IMR-90 (cell line): ENCODE results near the gene ASAP2. TPM values are rescaled to one million over a fixed set of nuclear protein-coding genes. Genes with fewer than 3 reads are reported as not detected.

Experiments used
- ATAC-seq: fragments of 200-7000 bp; cut with Tn5 transposase; 2 replicates; pipeline ENCODE4 v1.9.1; 2020; ENCODE audit warnings: low read depth, mild to moderate bottlenecking, moderate library complexity
- BruUV-seq: library from RNA; stranded (reverse); fragments of 400-500 nt; replicated peaks from 2 replicates; lab custom pipeline; 2021; lab: Mats Ljungman, UMichigan
- CTCF ChIA-PET: fragments of 300-600 bp; formaldehyde crosslinking; extraction: SDS; loops from one replicate; lab custom pipeline; 2021; ENCODE audit warnings: antibody characterized with exemption; lab: Yijun Ruan, JAX
- POLR2A ChIA-PET: fragments of 300-600 bp; sonication (Branson Sonifier 250); formaldehyde crosslinking; loops from one replicate; lab custom pipeline; 2022; ENCODE audit warnings: antibody characterized with exemption; ENCODE audit not compliant: unreplicated experiment; lab: Charles Lee
- DNase-seq: peaks from one replicate; pipeline ENCODE4 v3.0.0; 2013
- H2AFZ ChIP-seq: replicated peaks from 2 replicates; pipeline ENCODE3; 2013; ENCODE audit warnings: low read length, mild to moderate bottlenecking; ENCODE audit not compliant: poor library complexity
- H2AK5ac ChIP-seq: 2 replicates; pipeline ENCODE4 v1.6.1; 2013; ENCODE audit warnings: low read depth, low read length, inconsistent platforms
- H2AK9ac ChIP-seq: replicated peaks from 2 replicates; pipeline ENCODE3; 2013; ENCODE audit warnings: mild to moderate bottlenecking, low read depth, low read length, moderate library complexity; ENCODE audit not compliant: poor library complexity
- H2BK120ac ChIP-seq: 2 replicates; pipeline ENCODE4 v1.6.1; 2013; ENCODE audit warnings: low read depth, low read length, inconsistent platforms
- H2BK15ac ChIP-seq: 3 replicates; pipeline ENCODE4 v1.6.1; 2013; ENCODE audit warnings: low read depth, low read length, inconsistent platforms
- H2BK20ac ChIP-seq: 2 replicates; pipeline ENCODE4 v1.6.1; 2013; ENCODE audit warnings: low read depth, mild to moderate bottlenecking, inconsistent platforms, low read length, moderate library complexity
- H2BK5ac ChIP-seq: 2 replicates; pipeline ENCODE4 v1.6.1; 2013; ENCODE audit warnings: mild to moderate bottlenecking, low read depth, low read length, inconsistent platforms; ENCODE audit not compliant: poor library complexity, severe bottlenecking
- H3K14ac ChIP-seq: replicated peaks from 2 replicates; pipeline ENCODE4 v1.6.1; 2013; ENCODE audit warnings: low read depth, low read length, inconsistent platforms
- H3K18ac ChIP-seq: 2 replicates; pipeline ENCODE4 v1.6.1; 2013; ENCODE audit warnings: low read depth, low read length, control low read depth
- H3K23ac ChIP-seq: 2 replicates; pipeline ENCODE4 v1.6.1; 2013; ENCODE audit warnings: low read depth, low read length, inconsistent platforms
- H3K27ac ChIP-seq: 2 replicates; pipeline ENCODE4 v1.5.1; 2013; ENCODE audit warnings: mild to moderate bottlenecking, control low read depth, low read length; ENCODE audit not compliant: insufficient read depth
- H3K27me3 ChIP-seq: 2 replicates; pipeline ENCODE4 v1.6.1; 2013; ENCODE audit warnings: low read length; ENCODE audit not compliant: control insufficient read depth, insufficient read depth
- H3K36me3 ChIP-seq: 2 replicates; pipeline ENCODE4 v1.6.1; 2013; ENCODE audit warnings: low read length, mixed read lengths; ENCODE audit not compliant: control insufficient read depth, insufficient read depth
- H3K4ac ChIP-seq: 2 replicates; pipeline ENCODE4 v1.6.1; 2013; ENCODE audit warnings: low read depth, low read length, inconsistent platforms
- H3K4me1 ChIP-seq: 2 replicates; pipeline ENCODE4 v1.6.1; 2013; ENCODE audit warnings: low read length, mixed read lengths; ENCODE audit not compliant: control insufficient read depth, insufficient read depth
- H3K4me2 ChIP-seq: 2 replicates; pipeline ENCODE4 v1.6.1; 2013; ENCODE audit warnings: low read depth, mild to moderate bottlenecking, control low read depth, low read length, moderate library complexity
- H3K4me3 ChIP-seq: 2 replicates; pipeline ENCODE4 v1.5.1; 2013; ENCODE audit warnings: low read depth, mild to moderate bottlenecking, control low read depth, low read length, moderate library complexity; ENCODE audit not compliant: insufficient read depth
- H3K56ac ChIP-seq: 2 replicates; pipeline ENCODE4 v1.6.1; 2013; ENCODE audit warnings: low read length, inconsistent platforms; ENCODE audit not compliant: insufficient read depth; ENCODE audit errors: extremely low read depth
- H3K79me1 ChIP-seq, 2 experiments: 2 replicates each; pipeline ENCODE4 v1.6.1; 2013; ENCODE audit warnings: low read length in 2 of 2, inconsistent platforms in 1 of 2, low read depth in 1 of 2
- H3K9ac ChIP-seq: 2 replicates; pipeline ENCODE4 v1.6.1; 2013; ENCODE audit warnings: low read depth, low read length, control low read depth
- H3K9me1 ChIP-seq: 2 replicates; pipeline ENCODE4 v1.6.1; 2013; ENCODE audit warnings: low read length, inconsistent platforms; ENCODE audit not compliant: insufficient read depth
- H3K9me3 ChIP-seq: 2 replicates; pipeline ENCODE4 v1.6.1; 2013; ENCODE audit warnings: low read length; ENCODE audit not compliant: control insufficient read depth, insufficient read depth
- H4K20me1 ChIP-seq: 2 replicates; pipeline ENCODE4 v1.6.1; 2013; ENCODE audit warnings: low read length, inconsistent platforms; ENCODE audit not compliant: insufficient read depth
- H4K5ac ChIP-seq: 2 replicates; pipeline ENCODE4 v1.6.1; 2013; ENCODE audit warnings: mild to moderate bottlenecking, low read depth, low read length, control low read depth
- H4K8ac ChIP-seq, 2 experiments: 2 replicates each; pipeline ENCODE4 v1.6.1; 2013; ENCODE audit warnings: low read depth in 2 of 2, low read length in 2 of 2, control low read depth in 1 of 2, inconsistent platforms in 1 of 2
- H4K91ac ChIP-seq: 2 replicates; pipeline ENCODE4 v1.6.1; 2013; ENCODE audit warnings: low read depth, low read length, inconsistent platforms; ENCODE audit not compliant: insufficient read depth
- CHD1 ChIP-seq: IDR thresholded peaks from 2 replicates; pipeline ENCODE4 v1.6.1; 2012; ENCODE audit warnings: low read depth, low read length, improper control_type of control experiment
- CTCF ChIP-seq: conservative IDR thresholded peaks from 2 replicates; pipeline ENCODE4 v1.5.1; 2012; ENCODE audit warnings: mild to moderate bottlenecking, low read depth, low read length, improper control_type of control experiment
- MXI1 ChIP-seq: IDR thresholded peaks from 2 replicates; pipeline ENCODE4 v1.6.1; 2012; ENCODE audit warnings: low read depth, mild to moderate bottlenecking, low read length, moderate library complexity, borderline replicate concordance
- NFE2L2 ChIP-seq: fragments of 150-350 bp; IDR thresholded peaks from 2 replicates; pipeline ENCODE4 v1.6.1; 2016; ENCODE audit warnings: low read depth, mild to moderate bottlenecking, low read length
- POLR2A ChIP-seq: IDR thresholded peaks from 2 replicates; pipeline ENCODE4 v1.6.1; 2012; ENCODE audit warnings: mild to moderate bottlenecking, low read depth, low read length
- SMC3 ChIP-seq: fragments of 150-350 bp; IDR thresholded peaks from 2 replicates; pipeline ENCODE4 v1.6.1; 2016; ENCODE audit warnings: low read depth, mild to moderate bottlenecking, antibody characterized with exemption, low read length, moderate library complexity
- WGBS, 2 experiments: methylation state at CpG; one replicate each; pipeline versions ENCODE4 v1.1.5 to v1.1.7; 2013; ENCODE audit warnings: missing lambda C conversion rate in 2 of 2; ENCODE audit not compliant: insufficient read length in 1 of 2; ENCODE audit errors: extremely low coverage in 2 of 2; 5-methylcytosine and 5-hydroxymethylcytosine counted together
- dilution Hi-C: fragments of 300-500 bp; cut with HindIII; formaldehyde crosslinking; loops from one replicate; pipeline ENCODE4 v1.14.3; 2018; ENCODE audit warnings: low sequenced_read_pairs; ENCODE audit not compliant: unreplicated experiment
- in situ Hi-C: fragments of 300-500 bp; cut with MboI; formaldehyde crosslinking; loops from 3 replicates; pipeline ENCODE4 v1.14.3; 2019; ENCODE audit warnings: low sequenced_read_pairs, inconsistent platforms, mixed read lengths
- intact Hi-C: fragments of 100-400 bp; cut with micrococcal nuclease; formaldehyde crosslinking; loops from 2 replicates; pipeline ENCODE4 v1.10.0; 2022
- polyA plus RNA-seq, 3 experiments: library from polyadenylated mRNA; depleted of rRNA; stranded (reverse); fragments of >200 nt; gene quantifications; 2 replicates each; pipeline ENCODE4 v1.2.3, GENCODE V29; 2012; ENCODE audit warnings: low replicate concordance in 1 of 3
- total RNA-seq: library from RNA; depleted of rRNA; stranded (reverse); fragments of >200 nt; gene quantifications from 2 replicates; pipeline ENCODE4 v1.2.3, GENCODE V29; 2012

ASAP2 gene
- total and polyA plus RNA-seq, 2 of the 4 experiments (the other 2 are of a cell fraction): 19.7 to 28.1 TPM

- CTCF ChIA-PET: interaction anchor here (0.7 kb wide), 1 partner anchor 11 kb away, joined by 5 read pairs; no protein-coding TSS in a partner anchor
- H3K36me3 ChIP-seq: peaks cover 24% of the 10 kb centered on the region
Observed at GRCh38 chr2:9434489-9434888, 227.9 kb downstream of the ASAP2 start.

More at GRCh38 chr2:9434489-9434888, 227.9 kb downstream of the ASAP2 start:
- H2AFZ ChIP-seq: no peak overlapping the region
- H2AK5ac ChIP-seq: no peak overlapping the region
- peak; percentile 65 for ATAC-seq
- no peak overlapping the region for H2BK5ac ChIP-seq
- no peak overlapping the region for H4K91ac ChIP-seq
- no peaks in the 10 kb centered on the region for H4K20me1 ChIP-seq
- H3K14ac ChIP-seq: no peak overlapping the region
- DNase-seq: peak; percentile 33
- H2BK120ac ChIP-seq: no peak overlapping the region
- intact Hi-C loops: no loop called here
- H3K4me2 ChIP-seq: no peak overlapping the region
- WGBS, 2 experiments: no CpG with 5 or more reads among the region's 2 CpGs
- POLR2A ChIA-PET: no interaction called here
- TF ChIP-seq CHD1 (no peak), MXI1 (no peak), NFE2L2 (no peak), CTCF (no peak), POLR2A (no peak), SMC3 (no peak)
- no peaks in the 10 kb centered on the region for H3K9me3 ChIP-seq
- no peak overlapping the region for H3K18ac ChIP-seq
- no peak overlapping the region for H3K9ac ChIP-seq
- no peak overlapping the region for H2AK9ac ChIP-seq
- no peak overlapping the region for H4K8ac ChIP-seq
- no peak overlapping the region; the same call in 1 of the 2 replicates for H2BK20ac ChIP-seq
- H3K23ac ChIP-seq: no peak overlapping the region
- no peak overlapping the region for H3K4me3 ChIP-seq
- H3K27ac ChIP-seq: no peak overlapping the region
- peaks cover 6 to 10% of the 10 kb centered on the region in 2 experiments; a peak in 2 of 4 replicates for H3K79me1 ChIP-seq
- H3K9me1 ChIP-seq: no peaks in the 10 kb centered on the region; the same call in 1 of the 2 replicates
- no peak overlapping the region for H2BK15ac ChIP-seq
- H3K4me1 ChIP-seq: peaks cover 2% of the 10 kb centered on the region; the same call in 1 of the 2 replicates
- no TSS peak for BruUV-seq
- H3K4ac ChIP-seq: no peak overlapping the region
- no peak overlapping the region for H4K5ac ChIP-seq
- H3K56ac ChIP-seq: no peak overlapping the region
- H3K27me3 ChIP-seq: no peaks in the 10 kb centered on the region
- in situ Hi-C loops: no loop called here
- dilution Hi-C loops: no loop called here
